LNCaP clone FGC (cell line): ENCODE results near the gene SHTN1.
A peak's percentile ranks its signal among the peaks of the same experiment; 100 is the strongest.

Source experiments
- DNase-seq: peaks from one replicate; pipeline ENCODE4 v3.0.0-alpha.2; 2011; ENCODE audit warnings: low read depth
- H3K4me3 ChIP-seq: 2 replicates; pipeline ENCODE4 v1.5.1; 2011; ENCODE audit warnings: mild to moderate bottlenecking, low read depth, low read length, control low read depth
- CTCF ChIP-seq: IDR thresholded peaks from 2 replicates; pipeline ENCODE4 v1.5.1; 2012; ENCODE audit warnings: mild to moderate bottlenecking; ENCODE audit not compliant: control insufficient read depth, insufficient read depth; ENCODE audit errors: extremely low read depth

SHTN1 gene

GRCh38 chr10:116973371-116973905, 31.5 kb downstream of the SHTN1 start:
- no peak for DNase-seq
- H3K4me3 ChIP-seq: no peak overlapping the region
- no peak for TF ChIP-seq CTCF

- no peak overlapping the region for H3K4me3 ChIP-seq
- DNase-seq: no peak
- TF ChIP-seq CTCF: no peak
Observed at GRCh38 chr10:116972131-116972530, 32.9 kb downstream of the SHTN1 start.

- no peak for DNase-seq
- no peak for TF ChIP-seq CTCF
- H3K4me3 ChIP-seq: no peak overlapping the region
Observed at GRCh38 chr10:116970050-116970449, 34.9 kb downstream of the SHTN1 start.

GRCh38 chr10:116968331-116968730, 36.7 kb downstream of the SHTN1 start:
- TF ChIP-seq CTCF: no peak
- H3K4me3 ChIP-seq: no peak overlapping the region
- DNase-seq: no peak

- DNase-seq: peak; percentile 88
- TF ChIP-seq CTCF: no peak
- no peak overlapping the region for H3K4me3 ChIP-seq
Observed at GRCh38 chr10:116961406-116962251, 43.4 kb downstream of the SHTN1 start.

GRCh38 chr10:116960066-116960776, 44.8 kb downstream of the SHTN1 start:
- H3K4me3 ChIP-seq: no peak overlapping the region
- no peak for DNase-seq
- no peak for TF ChIP-seq CTCF
